DOHH2 (cell line): ENCODE measurements around the gene LHFPL6.

ENCODE experiments used
- EZH2phosphoT487 ChIP-seq: fragments of 200-600 bp; sonication (generic); IDR thresholded peaks from 2 replicates; pipeline ENCODE4 v1.6.1; 2017; ENCODE audit warnings: borderline replicate concordance, mild to moderate bottlenecking, antibody characterized with exemption, low read length, moderate library complexity, mixed read lengths
- TF ChIP-seq, protein P1 (sequence below): fragments of 200-600 bp; sonication (generic); IDR thresholded peaks from one replicate; pipeline ENCODE4 v1.5.1; 2014; ENCODE audit warnings: antibody characterized with exemption, mild to moderate bottlenecking, low read depth, low read length; ENCODE audit not compliant: poor library complexity, severe bottlenecking

DNA sequence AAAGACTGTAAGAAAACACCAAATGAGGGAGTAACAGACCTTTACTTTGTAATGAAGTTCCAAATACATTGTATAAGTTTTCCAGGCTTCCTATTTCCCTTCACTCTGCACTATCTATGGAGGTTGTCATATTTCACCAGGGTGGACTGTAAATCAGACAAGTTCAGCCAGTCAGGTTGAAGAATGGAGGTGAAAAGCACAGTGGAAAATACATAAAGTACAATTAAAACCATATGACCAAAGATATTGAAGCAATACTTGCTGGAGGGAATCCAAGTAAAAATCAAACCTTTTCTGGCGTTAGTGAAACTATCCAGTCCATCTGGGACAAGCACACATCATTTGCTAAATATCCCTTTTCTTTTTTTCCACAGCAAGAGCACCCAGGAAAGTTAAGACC lies 3.2 kb downstream of the LHFPL6 start:
- TF ChIP-seq, protein P1, sequence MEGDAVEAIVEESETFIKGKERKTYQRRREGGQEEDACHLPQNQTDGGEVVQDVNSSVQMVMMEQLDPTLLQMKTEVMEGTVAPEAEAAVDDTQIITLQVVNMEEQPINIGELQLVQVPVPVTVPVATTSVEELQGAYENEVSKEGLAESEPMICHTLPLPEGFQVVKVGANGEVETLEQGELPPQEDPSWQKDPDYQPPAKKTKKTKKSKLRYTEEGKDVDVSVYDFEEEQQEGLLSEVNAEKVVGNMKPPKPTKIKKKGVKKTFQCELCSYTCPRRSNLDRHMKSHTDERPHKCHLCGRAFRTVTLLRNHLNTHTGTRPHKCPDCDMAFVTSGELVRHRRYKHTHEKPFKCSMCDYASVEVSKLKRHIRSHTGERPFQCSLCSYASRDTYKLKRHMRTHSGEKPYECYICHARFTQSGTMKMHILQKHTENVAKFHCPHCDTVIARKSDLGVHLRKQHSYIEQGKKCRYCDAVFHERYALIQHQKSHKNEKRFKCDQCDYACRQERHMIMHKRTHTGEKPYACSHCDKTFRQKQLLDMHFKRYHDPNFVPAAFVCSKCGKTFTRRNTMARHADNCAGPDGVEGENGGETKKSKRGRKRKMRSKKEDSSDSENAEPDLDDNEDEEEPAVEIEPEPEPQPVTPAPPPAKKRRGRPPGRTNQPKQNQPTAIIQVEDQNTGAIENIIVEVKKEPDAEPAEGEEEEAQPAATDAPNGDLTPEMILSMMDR: no peak
- TF ChIP-seq EZH2phosphoT487: no peak
